HEK293T (cell line): ENCODE measurements around the gene SYCP2L.

ENCODE experiments used
- CTCF ChIA-PET: fragments of 350-600 bp; formaldehyde crosslinking; extraction: SDS; loops from one replicate; lab custom pipeline; 2021; ENCODE audit warnings: antibody characterized with exemption, inconsistent platforms; lab: Yijun Ruan, JAX
- POLR2A ChIA-PET: fragments of 350-600 bp; formaldehyde crosslinking; extraction: SDS; loops from one replicate; lab custom pipeline; 2020; ENCODE audit warnings: antibody characterized with exemption, inconsistent platforms; lab: Yijun Ruan, JAX
- DNase-seq: peaks from one replicate; pipeline ENCODE4 v3.0.0; 2012; ENCODE audit warnings: mixed read lengths; ENCODE audit errors: extremely low spot score
- ARNT ChIP-seq: fragments of 450-650 bp; IDR thresholded peaks from 2 replicates; pipeline ENCODE4 v1.6.1; 2017; ENCODE audit warnings: mild to moderate bottlenecking
- BHLHE40 ChIP-seq: fragments of 450-650 bp; IDR thresholded peaks from 2 replicates; pipeline ENCODE4 v1.6.1; 2016; ENCODE audit warnings: mild to moderate bottlenecking, moderate library complexity, borderline replicate concordance
- CTBP1 ChIP-seq: fragments of 450-650 bp; IDR thresholded peaks from 2 replicates; pipeline ENCODE4 v1.6.1; 2016; ENCODE audit warnings: borderline replicate concordance
- ELF4 ChIP-seq: fragments of 450-650 bp; IDR thresholded peaks from 2 replicates; pipeline ENCODE4 v1.6.1; 2017; ENCODE audit warnings: antibody characterized with exemption
- FOXA1 ChIP-seq: fragments of 450-650 bp; IDR thresholded peaks from 2 replicates; pipeline ENCODE4 v1.6.1; 2016; ENCODE audit warnings: mild to moderate bottlenecking
- FOXK2 ChIP-seq: fragments of 450-650 bp; IDR thresholded peaks from 2 replicates; pipeline ENCODE4 v1.6.1; 2016; ENCODE audit warnings: mild to moderate bottlenecking
- FOXM1 ChIP-seq: fragments of 450-650 bp; IDR thresholded peaks from 2 replicates; pipeline ENCODE4 v1.6.1; 2017; ENCODE audit warnings: mild to moderate bottlenecking, borderline replicate concordance
- HDGF ChIP-seq: fragments of 450-650 bp; IDR thresholded peaks from 2 replicates; pipeline ENCODE4 v1.6.1; 2017; ENCODE audit warnings: antibody characterized with exemption, borderline replicate concordance
- L3MBTL2 ChIP-seq: fragments of 450-650 bp; conservative IDR thresholded peaks from 2 replicates; pipeline ENCODE4 v1.6.1; 2016; ENCODE audit warnings: mild to moderate bottlenecking
- LEF1 ChIP-seq: fragments of 450-650 bp; IDR thresholded peaks from 2 replicates; pipeline ENCODE4 v1.6.1; 2017; ENCODE audit warnings: mild to moderate bottlenecking, borderline replicate concordance
- NFRKB ChIP-seq: fragments of 450-650 bp; IDR thresholded peaks from 2 replicates; pipeline ENCODE4 v1.6.1; 2016; ENCODE audit warnings: mild to moderate bottlenecking, moderate library complexity
- SP1 ChIP-seq: fragments of 450-650 bp; IDR thresholded peaks from 2 replicates; pipeline ENCODE4 v1.6.1; 2017
- SUZ12 ChIP-seq: fragments of 450-650 bp; IDR thresholded peaks from 2 replicates; pipeline ENCODE4 v1.6.1; 2016; ENCODE audit warnings: mild to moderate bottlenecking
- TARDBP ChIP-seq: fragments of 450-650 bp; IDR thresholded peaks from 2 replicates; pipeline ENCODE4 v1.6.1; 2016
- ZNF384 ChIP-seq: fragments of 450-650 bp; IDR thresholded peaks from 2 replicates; pipeline ENCODE4 v1.6.1; 2016
- TF ChIP-seq, protein P1 (sequence below): fragments of 450-650 bp; IDR thresholded peaks from 2 replicates; pipeline ENCODE4 v1.6.1; 2016

SYCP2L gene

DNA sequence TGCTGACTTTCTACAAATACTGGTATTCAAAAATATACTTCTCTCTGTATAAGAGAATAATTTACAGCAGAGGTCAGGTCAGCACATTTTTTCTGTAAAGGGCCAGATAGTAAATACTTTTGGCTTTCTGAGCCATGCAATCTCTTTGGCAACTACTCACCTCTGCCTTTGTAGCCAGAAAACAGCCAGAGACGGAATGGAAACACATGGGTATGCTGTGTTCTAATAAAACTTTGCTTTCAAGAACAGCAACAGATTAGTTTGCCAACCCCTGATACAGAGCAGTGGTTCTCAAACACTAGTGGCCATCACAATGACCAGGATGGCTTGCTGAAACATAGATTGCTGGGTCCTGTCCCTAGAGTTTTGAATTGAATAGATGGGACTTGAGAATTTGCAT is 46.3 kb downstream of the SYCP2L start:
- POLR2A ChIA-PET = no interaction called here
- TF ChIP-seq ZNF384 (no peak), FOXK2 (no peak), HDGF (no peak), BHLHE40 (no peak), FOXM1 (no peak), SUZ12 (no peak), ARNT (no peak), ELF4 (no peak)
- CTCF ChIA-PET = no interaction called here
- no peak for DNase-seq

DNA sequence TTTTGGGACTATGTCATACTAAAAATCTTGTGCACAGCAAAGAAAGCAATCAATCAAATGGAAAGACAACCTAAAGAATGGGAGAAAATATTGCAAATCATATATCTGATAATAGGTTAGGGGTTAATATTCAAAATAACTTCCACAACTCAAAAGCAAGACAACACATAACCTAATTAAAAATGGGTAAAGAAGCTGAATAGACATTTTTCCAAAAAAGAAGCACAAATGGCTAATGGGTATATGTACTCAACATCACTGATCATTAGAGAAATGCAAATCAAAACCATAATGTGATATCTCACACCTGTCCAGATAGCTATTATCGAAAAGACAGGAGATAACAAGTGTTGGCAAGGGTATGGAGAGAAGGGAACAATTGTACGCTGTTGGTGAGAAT is 53.0 kb downstream of the SYCP2L start:
- no peak for DNase-seq
- TF ChIP-seq ARNT (no peak), FOXK2 (no peak), NFRKB (no peak), L3MBTL2 (no peak), HDGF (no peak), FOXA1 (no peak), SP1 (no peak), TARDBP (no peak), ZNF384 (no peak), LEF1 (no peak), BHLHE40 (no peak), FOXM1 (no peak), CTBP1 (no peak), SUZ12 (no peak), ELF4 (no peak)
- TF ChIP-seq, protein P1, sequence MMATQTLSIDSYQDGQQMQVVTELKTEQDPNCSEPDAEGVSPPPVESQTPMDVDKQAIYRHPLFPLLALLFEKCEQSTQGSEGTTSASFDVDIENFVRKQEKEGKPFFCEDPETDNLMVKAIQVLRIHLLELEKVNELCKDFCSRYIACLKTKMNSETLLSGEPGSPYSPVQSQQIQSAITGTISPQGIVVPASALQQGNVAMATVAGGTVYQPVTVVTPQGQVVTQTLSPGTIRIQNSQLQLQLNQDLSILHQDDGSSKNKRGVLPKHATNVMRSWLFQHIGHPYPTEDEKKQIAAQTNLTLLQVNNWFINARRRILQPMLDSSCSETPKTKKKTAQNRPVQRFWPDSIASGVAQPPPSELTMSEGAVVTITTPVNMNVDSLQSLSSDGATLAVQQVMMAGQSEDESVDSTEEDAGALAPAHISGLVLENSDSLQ = no peak
- ChIA-PET CTCF (interaction anchor here (1.6 kb wide), 1 partner anchor 15 kb away, joined by 3 read pairs; no protein-coding TSS in a partner anchor), POLR2A (no interaction called here)

DNA sequence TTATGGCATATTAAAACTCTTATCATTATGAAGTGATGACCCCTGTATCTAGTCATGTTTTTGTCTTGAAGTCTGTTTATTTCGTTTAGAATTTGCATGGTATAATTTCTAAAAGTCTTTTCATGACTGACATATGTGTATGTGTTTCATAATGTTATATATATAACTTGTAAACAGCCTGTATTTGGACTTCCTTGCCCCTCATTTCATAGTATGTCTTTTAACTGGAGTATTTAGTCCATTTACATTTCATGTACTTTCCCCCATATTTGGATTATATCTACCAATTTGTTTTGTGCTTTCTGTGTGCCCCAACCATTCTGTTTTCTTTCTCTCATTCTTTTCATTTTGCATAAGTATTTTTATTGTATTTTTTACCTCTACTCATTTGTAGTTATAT is 59.0 kb downstream of the SYCP2L start:
- DNase-seq = no peak
- CTCF ChIA-PET = no interaction called here
- no peak for TF ChIP-seq L3MBTL2
- no peak for TF ChIP-seq CTBP1
- no peak for TF ChIP-seq FOXK2
- TF ChIP-seq NFRKB = no peak
- no peak for TF ChIP-seq ARNT
- TF ChIP-seq LEF1 = no peak
- TF ChIP-seq FOXM1 = no peak
- no peak for TF ChIP-seq BHLHE40
- no peak for TF ChIP-seq ZNF384
- TF ChIP-seq TARDBP = no peak
- TF ChIP-seq HDGF = no peak
- TF ChIP-seq SUZ12 = no peak
- TF ChIP-seq, protein P1 = no peak
- TF ChIP-seq FOXA1 = no peak
- no peak for TF ChIP-seq ELF4
- TF ChIP-seq SP1 = no peak
- POLR2A ChIA-PET = no interaction called here

- POLR2A ChIA-PET = no interaction called here
- TF ChIP-seq FOXM1 (no peak), ZNF384 (no peak), TARDBP (no peak), BHLHE40 (no peak)
- CTCF ChIA-PET = no interaction called here
- no peak for DNase-seq
Observed at GRCh38 chr6:10947966-10948365, 61.1 kb downstream of the SYCP2L start.

- ChIA-PET CTCF (interaction anchor here (0.7 to 1.0 kb wide), 3 partner anchors 20 to 93 kb away, joined by 3 to 4 read pairs (median 4); no protein-coding TSS in a partner anchor), POLR2A (no interaction called here)
Observed at GRCh38 chr6:10949579-10950490, 63.0 kb downstream of the SYCP2L start.

More at GRCh38 chr6:10949579-10950490, 63.0 kb downstream of the SYCP2L start:
- TF ChIP-seq L3MBTL2 = no peak
- TF ChIP-seq NFRKB = no peak
- no peak for TF ChIP-seq SP1
- TF ChIP-seq CTBP1 = no peak
- TF ChIP-seq ARNT = no peak
- no peak for TF ChIP-seq TARDBP
- TF ChIP-seq LEF1 = no peak
- TF ChIP-seq, protein P1 = no peak
- TF ChIP-seq SUZ12 = no peak
- TF ChIP-seq FOXM1 = no peak
- TF ChIP-seq ZNF384 = no peak
- TF ChIP-seq ELF4 = no peak
- no peak for TF ChIP-seq BHLHE40
- TF ChIP-seq FOXK2 = no peak
- TF ChIP-seq HDGF = no peak
- DNase-seq = no peak
